Smooth muscle cell (in vitro differentiated cells): ENCODE measurements around the gene PCCA. TPM values are rescaled to one million over a fixed set of nuclear protein-coding genes. Genes with fewer than 3 reads are reported as not detected.

Source experiments
- DNase-seq: peaks from one replicate; lab custom pipeline; 2025; ENCODE audit not compliant: unreplicated experiment; lab: John Stamatoyannopoulos, UW
- H2AFZ ChIP-seq: fragments of 200-600 bp; sonication (generic); 2 replicates; pipeline ENCODE4 v1.6.0; 2016; ENCODE audit warnings: antibody characterized with exemption, low read depth, mild to moderate bottlenecking
- H3F3A ChIP-seq: fragments of 200-600 bp; sonication (generic); 2 replicates; pipeline ENCODE4 v1.6.0; 2017; ENCODE audit warnings: antibody characterized with exemption, low read depth
- H3K27ac ChIP-seq: fragments of 200-600 bp; sonication (generic); 2 replicates; pipeline ENCODE4 v1.5.1; 2016; ENCODE audit warnings: low read depth, mild to moderate bottlenecking
- H3K27me3 ChIP-seq: fragments of 200-600 bp; sonication (generic); 2 replicates; pipeline ENCODE4 v1.6.1; 2016; ENCODE audit warnings: low read depth, mild to moderate bottlenecking
- H3K36me3 ChIP-seq: fragments of 200-600 bp; sonication (generic); 2 replicates; pipeline ENCODE4 v1.5.1; 2016; ENCODE audit warnings: low read depth
- H3K4me1 ChIP-seq: fragments of 200-600 bp; sonication (generic); 2 replicates; pipeline ENCODE4 v1.5.1; 2016; ENCODE audit warnings: low read depth
- H3K4me2 ChIP-seq: fragments of 200-600 bp; sonication (generic); 2 replicates; pipeline ENCODE4 v1.6.0; 2016; ENCODE audit warnings: mild to moderate bottlenecking
- H3K4me3 ChIP-seq: fragments of 200-600 bp; sonication (generic); 2 replicates; pipeline ENCODE4 v1.5.1; 2016; ENCODE audit warnings: mild to moderate bottlenecking
- H3K79me2 ChIP-seq: fragments of 200-600 bp; sonication (generic); 2 replicates; pipeline ENCODE4 v1.6.0; 2016; ENCODE audit warnings: low read depth, mild to moderate bottlenecking
- H3K9ac ChIP-seq: fragments of 200-600 bp; sonication (generic); 2 replicates; pipeline ENCODE4 v1.6.0; 2016; ENCODE audit warnings: low read depth
- H3K9me3 ChIP-seq: fragments of 200-600 bp; sonication (generic); replicated peaks from 2 replicates; pipeline ENCODE4 v1.5.1; 2016; ENCODE audit warnings: low read depth
- H4K20me1 ChIP-seq: fragments of 200-600 bp; sonication (generic); 2 replicates; pipeline ENCODE4 v1.6.0; 2016; ENCODE audit warnings: low read depth
- CTCF ChIP-seq: fragments of 200-600 bp; sonication (generic); IDR thresholded peaks from 2 replicates; pipeline ENCODE4 v1.5.1; 2017; ENCODE audit warnings: borderline replicate concordance, mild to moderate bottlenecking, antibody characterized with exemption; ENCODE audit not compliant: insufficient read depth, poor library complexity, severe bottlenecking
- WGBS: methylation state at CpG from one replicate; pipeline ENCODE4 v1.1.7; 2016; ENCODE audit warnings: low lambda C conversion rate; 5-methylcytosine and 5-hydroxymethylcytosine counted together
- polyA plus RNA-seq: library from polyadenylated mRNA; unstranded; fragments of >200 nt; fragmentation: Nextera tagmentation; extraction: Ambion mirVana; gene quantifications from 2 replicates; pipeline ENCODE4 v1.2.1, GENCODE V29; 2016
- total RNA-seq: library from RNA; depleted of rRNA; stranded (reverse); fragments of >200 nt; gene quantifications from 2 replicates; pipeline ENCODE4 v1.2.3, GENCODE V29; 2014

PCCA gene
- total and polyA plus RNA-seq, 2 experiments from 2014 or later, result 19.6 to 24.7 TPM

- H4K20me1 ChIP-seq, result no peaks in the 10 kb centered on the region
- no peak for DNase-seq
- H3K4me3 ChIP-seq, result no peak overlapping the region
- H3K4me2 ChIP-seq, result no peak overlapping the region
- H3K27me3 ChIP-seq, result no peaks in the 10 kb centered on the region
- no peak overlapping the region for H3K27ac ChIP-seq
- H3K36me3 ChIP-seq, result no peaks in the 10 kb centered on the region
- no peak for TF ChIP-seq CTCF
- H2AFZ ChIP-seq, result no peak overlapping the region
- 83% methylated on average over 5 of the region's 5 CpGs for WGBS
- H3K79me2 ChIP-seq, result no peaks in the 10 kb centered on the region
- no peaks in the 10 kb centered on the region for H3F3A ChIP-seq
- no peaks in the 10 kb centered on the region for H3K9me3 ChIP-seq
- H3K9ac ChIP-seq, result no peak overlapping the region
- H3K4me1 ChIP-seq, result peaks cover 15% of the 10 kb centered on the region
Measured at GRCh38 chr13:100461309-100462030, 372.6 kb downstream of the PCCA start.

- no peak for TF ChIP-seq CTCF
- WGBS, result 77% methylated on average over 4 of the region's 4 CpGs
- Histone ChIP-seq H3K27ac (no peak overlapping the region), H3K4me1 (peaks cover 15% of the 10 kb centered on the region), H3K4me2 (no peak overlapping the region), H3K27me3 (no peaks in the 10 kb centered on the region), H3F3A (no peaks in the 10 kb centered on the region), H2AFZ (no peak overlapping the region), H4K20me1 (no peaks in the 10 kb centered on the region), H3K9ac (no peak overlapping the region), H3K4me3 (no peak overlapping the region), H3K9me3 (no peaks in the 10 kb centered on the region), H3K79me2 (no peaks in the 10 kb centered on the region), H3K36me3 (no peaks in the 10 kb centered on the region)
- no peak for DNase-seq
Measured at GRCh38 chr13:100464006-100464405, 375.1 kb downstream of the PCCA start.

GRCh38 chr13:100465558-100465957 lies 376.7 kb downstream of the PCCA start:
- no peaks in the 10 kb centered on the region for H3F3A ChIP-seq
- no peaks in the 10 kb centered on the region for H3K27me3 ChIP-seq
- no peaks in the 10 kb centered on the region for H3K36me3 ChIP-seq
- no peak overlapping the region for H3K4me2 ChIP-seq
- TF ChIP-seq CTCF, result no peak
- no peak overlapping the region for H3K9ac ChIP-seq
- H3K4me3 ChIP-seq, result no peak overlapping the region
- H3K4me1 ChIP-seq, result peaks cover 15% of the 10 kb centered on the region
- H3K79me2 ChIP-seq, result no peaks in the 10 kb centered on the region
- H3K27ac ChIP-seq, result no peak overlapping the region
- no peak for DNase-seq
- no peak overlapping the region for H2AFZ ChIP-seq
- WGBS, result 96% methylated on average over 5 of the region's 5 CpGs
- H4K20me1 ChIP-seq, result no peaks in the 10 kb centered on the region
- H3K9me3 ChIP-seq, result no peaks in the 10 kb centered on the region
